Measurements from ENCODE around the gene CRYBB3.
A peak's percentile ranks its signal among the peaks of the same experiment; 100 is the strongest.

CRYBB3 gene

GRCh38 chr22:25208743-25209505, 9.3 kb downstream of the CRYBB3 start:
- peaks cover 11% of the 10 kb centered on the region; the same call in 1 of the 2 replicates for H3K27me3 ChIP-seq (ENCODE audit: low read depth, low read length)

GRCh38 chr22:25210793-25211192, 11.1 kb downstream of the CRYBB3 start:
- H3K4me3 ChIP-seq (ENCODE audit: low read length) = no peak overlapping the region
- no peaks in the 10 kb centered on the region for H3K4me1 ChIP-seq (ENCODE audit: low read length)
- H2AFZ ChIP-seq (ENCODE audit: low read depth, low read length) = no peak overlapping the region
- H3K9me3 ChIP-seq (ENCODE audit: insufficient read depth, low read length) = no peaks in the 10 kb centered on the region
- H3K9ac ChIP-seq (ENCODE audit: low read length) = no peak overlapping the region
- no peak overlapping the region for H3K4me2 ChIP-seq (ENCODE audit: low read length)
- no peaks in the 10 kb centered on the region for H3K36me3 ChIP-seq (replicated peaks; ENCODE audit: low read depth, low read length)
- no peaks in the 10 kb centered on the region for H3K79me2 ChIP-seq (ENCODE audit: low read length)
- peaks cover 14% of the 10 kb centered on the region; the same call in 1 of the 2 replicates for H3K27me3 ChIP-seq (ENCODE audit: low read depth, low read length)
- no peak overlapping the region for H3K27ac ChIP-seq (ENCODE audit: low read length)
- H4K20me1 ChIP-seq (ENCODE audit: insufficient read depth, low read length) = no peaks in the 10 kb centered on the region
- TF ChIP-seq EZH2phosphoT487 (IDR thresholded peaks at IDR 0.05; ENCODE audit: low read depth) = no peak
- no peak for TF ChIP-seq CTCF (IDR thresholded peaks at IDR 0.05; ENCODE audit: low read depth, low read length)

More at GRCh38 chr22:25208743-25209505, 9.3 kb downstream of the CRYBB3 start:
- no peaks in the 10 kb centered on the region for H3K4me1 ChIP-seq (ENCODE audit: low read length)
- H3K79me2 ChIP-seq (ENCODE audit: low read length) = no peaks in the 10 kb centered on the region
- no peak overlapping the region for H3K4me2 ChIP-seq (ENCODE audit: low read length)
- TF ChIP-seq CTCF (IDR thresholded peaks at IDR 0.05; ENCODE audit: low read depth, low read length) (no peak), EZH2phosphoT487 (IDR thresholded peaks at IDR 0.05; ENCODE audit: low read depth) (no peak)
- H3K36me3 ChIP-seq (replicated peaks; ENCODE audit: low read depth, low read length) = no peaks in the 10 kb centered on the region
- H3K9me3 ChIP-seq (ENCODE audit: insufficient read depth, low read length) = no peaks in the 10 kb centered on the region
- H3K4me3 ChIP-seq (ENCODE audit: low read length) = no peak overlapping the region
- H3K27ac ChIP-seq (ENCODE audit: low read length) = no peak overlapping the region
- H3K9ac ChIP-seq (ENCODE audit: low read length) = no peak overlapping the region
- no peak overlapping the region for H2AFZ ChIP-seq (ENCODE audit: low read depth, low read length)
- H4K20me1 ChIP-seq (ENCODE audit: insufficient read depth, low read length) = no peaks in the 10 kb centered on the region

GRCh38 chr22:25212337-25212736, 12.7 kb downstream of the CRYBB3 start:
- no peak overlapping the region for H3K4me3 ChIP-seq (ENCODE audit: low read length)
- no peaks in the 10 kb centered on the region for H4K20me1 ChIP-seq (ENCODE audit: insufficient read depth, low read length)
- H3K9me3 ChIP-seq (ENCODE audit: insufficient read depth, low read length) = no peaks in the 10 kb centered on the region
- no peak overlapping the region for H3K27ac ChIP-seq (ENCODE audit: low read length)
- H3K36me3 ChIP-seq (replicated peaks; ENCODE audit: low read depth, low read length) = no peaks in the 10 kb centered on the region
- H3K79me2 ChIP-seq (ENCODE audit: low read length) = no peaks in the 10 kb centered on the region
- H3K4me1 ChIP-seq (ENCODE audit: low read length) = no peaks in the 10 kb centered on the region
- H3K27me3 ChIP-seq (ENCODE audit: low read depth, low read length) = peaks cover 19% of the 10 kb centered on the region; the same call in 1 of the 2 replicates
- H3K9ac ChIP-seq (ENCODE audit: low read length) = no peak overlapping the region
- no peak overlapping the region for H3K4me2 ChIP-seq (ENCODE audit: low read length)
- no peak for TF ChIP-seq CTCF (IDR thresholded peaks at IDR 0.05; ENCODE audit: low read depth, low read length)
- TF ChIP-seq EZH2phosphoT487 (IDR thresholded peaks at IDR 0.05; ENCODE audit: low read depth) = no peak
- 0 out of 2 replicates have a peak overlapping the region, but pooled peaks have one; percentile 17 for H2AFZ ChIP-seq (ENCODE audit: low read depth, low read length)

GRCh38 chr22:25213221-25213620, 13.6 kb downstream of the CRYBB3 start:
- Histone ChIP-seq H2AFZ (ENCODE audit: low read depth, low read length) (no peak overlapping the region), H3K36me3 (replicated peaks; ENCODE audit: low read depth, low read length) (no peaks in the 10 kb centered on the region), H3K4me2 (ENCODE audit: low read length) (no peak overlapping the region), H3K9ac (ENCODE audit: low read length) (no peak overlapping the region), H3K4me1 (ENCODE audit: low read length) (no peaks in the 10 kb centered on the region), H3K27me3 (ENCODE audit: low read depth, low read length) (peaks cover 19% of the 10 kb centered on the region; the same call in 1 of the 2 replicates), H3K79me2 (ENCODE audit: low read length) (no peaks in the 10 kb centered on the region), H3K27ac (ENCODE audit: low read length) (no peak overlapping the region), H3K9me3 (ENCODE audit: insufficient read depth, low read length) (no peaks in the 10 kb centered on the region), H4K20me1 (ENCODE audit: insufficient read depth, low read length) (no peaks in the 10 kb centered on the region), H3K4me3 (ENCODE audit: low read length) (no peak overlapping the region)
- TF ChIP-seq CTCF (IDR thresholded peaks at IDR 0.05; ENCODE audit: low read depth, low read length) (no peak), EZH2phosphoT487 (IDR thresholded peaks at IDR 0.05; ENCODE audit: low read depth) (no peak)

All from OCI-LY3 (cell line).